AG20443 (cell line): ENCODE results near the gene MAD2L2.

Source experiments
- DNase-seq: peaks from one replicate; pipeline ENCODE4 v3.0.0; 2012; ENCODE audit warnings: low spot score, mixed read lengths

MAD2L2 gene

GRCh38 chr1:11704691-11705475 is 23.9 kb upstream of the MAD2L2 start:
- DNase-seq: no peak

- no peak for DNase-seq
Measured at GRCh38 chr1:11704194-11704529, 23.2 kb upstream of the MAD2L2 start.

- no peak for DNase-seq
Measured at GRCh38 chr1:11703357-11704193, 22.6 kb upstream of the MAD2L2 start.

GRCh38 chr1:11701981-11702803 is 21.2 kb upstream of the MAD2L2 start:
- DNase-seq: no peak

DNA sequence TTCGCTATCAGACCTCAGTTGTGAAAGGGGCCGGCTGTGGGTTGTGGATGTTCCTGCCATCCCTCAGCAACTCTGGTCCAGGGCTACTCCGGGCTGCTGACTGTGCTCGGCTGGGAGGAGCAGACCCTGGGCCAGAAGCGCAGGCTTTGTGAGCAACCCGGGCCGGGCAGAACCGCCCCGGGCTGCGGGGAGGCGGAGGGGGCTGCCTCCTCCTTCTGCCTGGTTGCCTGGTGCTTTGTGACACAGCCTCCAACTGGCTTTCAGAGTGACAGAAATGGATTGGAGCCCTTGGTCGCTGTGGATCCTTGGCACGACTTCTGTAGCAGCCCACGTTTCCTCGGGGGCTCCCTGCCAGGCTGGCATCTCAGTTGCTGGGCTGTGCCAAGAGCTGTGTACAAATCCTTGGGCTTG is 20.6 kb upstream of the MAD2L2 start:
- DNase-seq: peak; percentile 69

DNA sequence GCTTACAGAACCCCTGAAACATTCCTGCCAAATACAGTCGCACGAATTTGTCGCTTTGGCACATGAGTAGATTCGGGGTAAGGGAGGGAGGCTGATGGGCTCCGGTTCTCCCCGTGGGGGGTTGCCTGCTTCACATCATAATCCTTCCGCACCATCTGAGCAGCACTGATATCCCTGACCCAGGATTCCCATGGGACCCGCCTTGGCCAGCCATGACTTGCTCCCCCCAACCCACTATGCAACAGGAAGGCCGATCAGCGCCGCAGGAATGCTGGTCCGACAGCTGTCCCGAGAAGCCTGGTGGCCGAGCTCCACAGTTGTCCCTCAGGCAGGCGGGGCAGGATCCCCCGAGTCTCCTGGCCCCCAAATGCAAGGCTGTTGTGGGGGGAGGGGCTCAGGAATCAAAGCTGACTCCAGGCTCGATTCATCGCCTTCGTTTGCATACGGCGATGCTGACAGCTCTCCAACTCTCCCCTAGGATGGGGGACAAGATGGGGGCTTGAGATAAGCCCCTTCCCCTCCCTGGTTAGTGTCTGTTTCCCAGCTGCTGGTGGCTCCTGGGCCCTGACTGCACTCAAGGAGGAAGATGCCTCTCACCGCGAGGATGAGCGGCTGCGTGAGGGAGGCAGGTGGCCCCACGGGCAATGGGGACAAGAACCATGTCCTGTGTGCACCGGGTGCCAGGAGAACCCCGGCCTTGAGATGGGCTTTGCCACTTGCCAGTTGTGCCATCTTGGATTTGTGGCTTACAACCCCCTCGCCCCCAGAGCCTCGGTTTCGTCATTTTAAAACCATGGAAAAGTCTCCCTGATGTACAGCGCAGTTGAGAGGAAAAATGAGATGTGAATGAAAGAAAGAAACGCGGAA is 19.9 kb upstream of the MAD2L2 start:
- no peak for DNase-seq

- no peak for DNase-seq
Measured at GRCh38 chr1:11697893-11698210, 16.9 kb upstream of the MAD2L2 start.

- DNase-seq: no peak
Measured at GRCh38 chr1:11697188-11697892, 16.4 kb upstream of the MAD2L2 start.

GRCh38 chr1:11695861-11696260 is 14.9 kb upstream of the MAD2L2 start:
- DNase-seq: no peak

DNA sequence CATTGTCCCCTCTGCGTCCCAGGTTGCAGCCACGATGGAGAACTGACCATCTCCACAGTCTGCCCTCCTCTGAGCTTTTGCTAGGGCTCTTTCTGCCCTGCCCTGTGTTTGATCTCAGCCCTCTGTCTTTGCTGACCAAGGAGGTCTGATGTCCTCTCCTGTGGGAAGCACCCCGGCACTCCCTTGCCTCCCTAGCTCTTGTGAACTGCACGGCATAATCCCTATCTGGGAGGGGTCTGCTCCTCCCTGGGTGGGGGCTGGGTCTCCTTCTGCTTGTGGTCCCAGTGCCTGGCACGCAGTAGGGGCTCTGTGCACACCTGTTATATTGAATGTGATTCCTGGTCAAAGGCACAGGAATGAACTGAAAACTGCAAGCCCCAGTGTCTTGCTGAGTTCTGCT is 13.0 kb upstream of the MAD2L2 start:
- DNase-seq: no peak

- peak; percentile 94 for DNase-seq
Measured at GRCh38 chr1:11693024-11693590, 12.2 kb upstream of the MAD2L2 start.

DNA sequence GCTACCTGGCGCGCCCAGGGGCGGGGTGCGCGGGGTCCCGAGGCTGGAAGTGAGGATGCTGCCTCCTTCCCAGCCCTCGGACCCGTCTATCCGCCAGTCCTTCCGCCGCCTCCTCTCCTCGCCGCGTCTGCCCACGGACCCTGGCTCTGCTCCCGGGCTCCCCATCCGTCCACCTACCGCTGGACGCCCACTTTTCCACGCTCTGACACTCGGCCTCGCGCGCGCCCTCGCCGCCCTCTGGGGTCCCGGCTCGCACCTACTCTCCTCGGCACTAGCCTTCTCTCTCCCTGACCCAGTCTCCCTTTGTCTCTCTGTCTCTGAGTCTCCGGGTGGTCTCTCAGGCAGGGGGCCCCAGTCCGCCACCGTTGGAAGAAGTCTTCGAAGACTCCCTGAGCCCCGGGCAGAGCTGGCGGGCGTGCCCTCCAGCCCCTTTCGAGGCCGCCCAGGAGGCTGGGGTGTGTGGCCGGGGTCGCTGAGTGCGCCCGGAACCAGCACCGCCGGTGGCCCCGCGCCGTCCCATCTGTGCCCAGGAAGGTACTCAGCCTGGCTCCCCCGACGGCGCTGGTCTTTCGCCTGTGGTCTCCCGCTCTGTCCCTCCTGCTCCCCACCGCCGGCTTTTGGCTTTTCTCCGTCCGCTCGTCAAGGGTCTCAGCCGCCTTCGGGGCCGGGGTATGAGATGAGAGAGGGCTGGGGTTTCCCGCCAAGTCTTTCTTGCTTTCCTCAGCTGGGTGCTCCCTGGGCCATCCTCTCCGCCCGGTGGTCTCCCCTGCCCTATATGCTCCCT is 11.2 kb upstream of the MAD2L2 start:
- DNase-seq: no peak

- no peak for DNase-seq
Measured at GRCh38 chr1:11691302-11691914, 10.5 kb upstream of the MAD2L2 start, which contains the start of gene DRAXIN. Gene DRAXIN (plus strand): TSS chr1:11691710. CDS start chr1:11706259, 14,549 bp downstream.

- DNase-seq: no peak
Measured at GRCh38 chr1:11690397-11691301, 9.7 kb upstream of the MAD2L2 start.

DNA sequence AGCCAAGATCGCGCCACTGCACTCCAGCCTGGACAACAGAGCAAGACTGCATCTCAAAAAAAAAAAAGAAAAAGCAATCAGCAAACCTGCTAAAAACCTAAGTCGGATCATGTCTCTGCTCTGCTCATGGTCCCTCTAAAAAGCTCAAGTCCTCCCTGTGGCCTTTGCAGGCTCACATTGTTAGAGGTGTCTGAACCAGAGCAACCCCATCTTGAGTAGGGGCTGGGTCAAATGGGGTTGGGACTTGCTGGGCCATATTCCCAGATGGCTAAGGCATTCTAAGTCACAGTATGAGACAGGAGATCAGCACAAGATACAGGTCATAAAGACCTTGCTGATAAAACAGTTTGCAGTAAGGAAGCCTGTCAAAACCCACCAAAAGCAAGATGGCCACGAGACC is 7.6 kb upstream of the MAD2L2 start:
- DNase-seq: no peak

GRCh38 chr1:11685210-11685752 is 4.3 kb upstream of the MAD2L2 start:
- no peak for DNase-seq

DNA sequence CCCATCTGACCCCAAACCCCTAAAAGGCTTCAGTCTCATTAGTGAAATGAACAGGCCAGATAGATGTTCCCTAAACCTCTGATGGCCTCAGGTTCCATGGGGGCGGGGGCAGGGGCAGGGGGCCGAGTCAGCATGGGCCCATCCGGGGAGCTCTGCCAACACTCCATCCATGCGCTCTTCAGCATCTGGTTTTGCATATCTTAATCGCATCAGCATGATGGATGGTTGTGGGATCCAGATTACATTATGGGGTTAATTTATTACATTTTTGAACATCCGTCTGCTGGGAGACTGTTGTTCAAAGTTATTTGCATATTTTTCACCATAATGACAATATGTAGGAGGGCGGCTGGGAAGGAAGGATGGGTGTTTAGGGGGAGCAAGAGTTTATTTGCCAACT is 3.1 kb upstream of the MAD2L2 start:
- no peak for DNase-seq

GRCh38 chr1:11682799-11683198 is 1.9 kb upstream of the MAD2L2 start:
- DNase-seq: no peak
